Stomach (tissue), 9 donors: ENCODE data around the gene GPC6. TPM values are rescaled to one million over a fixed set of nuclear protein-coding genes. Genes with fewer than 3 reads are reported as not detected.

Experiments
- DNase-seq, 2 donors: peaks; one replicate each; pipeline versions ENCODE4 v3.0.0 to v3.0.0-alpha.2; 2013 to 2019
- H3K27ac ChIP-seq, 5 donors: fragments of 200-600 bp in 4 of 5; sonication (generic) in 4 of 5; one replicate each; pipeline ENCODE4 v1.5.1; 2013 to 2019; ENCODE audit warnings: mild to moderate bottlenecking in 1 of 5, moderate library complexity in 1 of 5
- H3K27me3 ChIP-seq, 3 donors: fragments of 200-600 bp; sonication (generic); one replicate each; pipeline ENCODE4 v1.5.1; 2017 to 2019; ENCODE audit warnings: mixed run types in 1 of 3
- H3K36me3 ChIP-seq, 4 donors: fragments of 200-600 bp; sonication (generic); 1 replicate in 3 of 4; 2 replicates in 1 of 4; pipeline ENCODE4 v1.5.1; 2016 to 2019
- H3K4me1 ChIP-seq, 4 donors: fragments of 200-600 bp; sonication (generic); one replicate each; pipeline ENCODE4 v1.5.1; 2016 to 2019
- H3K4me3 ChIP-seq, 4 donors: fragments of 200-600 bp; sonication (generic) in 3 of 4; one replicate each; pipeline ENCODE4 v1.5.1; 2016 to 2019; ENCODE audit warnings: mild to moderate bottlenecking in 1 of 4
- H3K9me3 ChIP-seq, 4 donors: fragments of 200-600 bp; sonication (generic); one replicate each; pipeline ENCODE4 v1.5.1; 2016 to 2019
- EP300 ChIP-seq: sonication (generic); formaldehyde crosslinking; IDR thresholded peaks from one replicate; pipeline ENCODE4 v1.6.1; 2017; ENCODE audit warnings: antibody characterized with exemption
- POLR2A ChIP-seq, 4 donors: fragments of 450-650 bp; IDR thresholded peaks; one replicate each; pipeline ENCODE4 v1.6.1; 2016; ENCODE audit warnings: antibody characterized with exemption in 4 of 4, control low read depth in 2 of 4, mild to moderate bottlenecking in 1 of 4, moderate library complexity in 1 of 4
- POLR2AphosphoS5 ChIP-seq, 3 donors: sonication (generic); formaldehyde crosslinking; IDR thresholded peaks; one replicate each; pipeline ENCODE4 v1.6.1; 2016; ENCODE audit warnings: antibody characterized with exemption in 3 of 3
- WGBS, 5 donors: extraction: QIAGEN DNeasy Blood & Tissue Kit in 3 of 5; methylation state at CpG; one replicate each; pipeline versions ENCODE4 v1.1.5 to v1.1.7; 2013 to 2018; 5-methylcytosine and 5-hydroxymethylcytosine counted together
- intact Hi-C: fragments of 100-400 bp; cut with DNase I; formaldehyde crosslinking; loops from one replicate; pipeline ENCODE4 v1.15.1; 2023; ENCODE audit warnings: low total_unique reads
- polyA plus RNA-seq, 3 donors: library from polyadenylated mRNA; stranded (reverse); fragments of 200-250 nt; gene quantifications; one replicate each; pipeline ENCODE4 v1.2.3, GENCODE V29; 2013
- total RNA-seq, 5 donors: library from RNA; depleted of rRNA; stranded (reverse); fragments of >200 nt; gene quantifications; one replicate each; pipeline versions ENCODE4 v1.1.0 to v1.2.3, GENCODE V29; 2014 to 2016
- TF ChIP-seq, protein P1 (sequence below), 7 experiments: fragments of 450-650 bp in 4 of 7; fragments of 200-600 bp in 3 of 7; sonication (generic) in 3 of 7; IDR thresholded peaks; one replicate each; pipeline ENCODE4 v1.5.1; 2016 to 2019; ENCODE audit warnings: antibody characterized with exemption in 7 of 7, control low read depth in 2 of 7, mild to moderate bottlenecking in 1 of 7
- donor health status: healthy with polysubstance abuse.
- donor health status: Bipolar disorder and iron deficiency.
- donor health status: healthy.

Gene GPC6
- total and polyA plus RNA-seq, 8 donors, result 0.70 to 52.7 (median 5.6) TPM

GRCh38 chr13:93280688-93281087, 54.1 kb downstream of the GPC6 start:
- H3K27ac ChIP-seq, result no peak overlapping the region
- no peak overlapping the region for H3K4me3 ChIP-seq
- no peaks in the 10 kb centered on the region for H3K4me1 ChIP-seq
- TF ChIP-seq, protein P1, sequence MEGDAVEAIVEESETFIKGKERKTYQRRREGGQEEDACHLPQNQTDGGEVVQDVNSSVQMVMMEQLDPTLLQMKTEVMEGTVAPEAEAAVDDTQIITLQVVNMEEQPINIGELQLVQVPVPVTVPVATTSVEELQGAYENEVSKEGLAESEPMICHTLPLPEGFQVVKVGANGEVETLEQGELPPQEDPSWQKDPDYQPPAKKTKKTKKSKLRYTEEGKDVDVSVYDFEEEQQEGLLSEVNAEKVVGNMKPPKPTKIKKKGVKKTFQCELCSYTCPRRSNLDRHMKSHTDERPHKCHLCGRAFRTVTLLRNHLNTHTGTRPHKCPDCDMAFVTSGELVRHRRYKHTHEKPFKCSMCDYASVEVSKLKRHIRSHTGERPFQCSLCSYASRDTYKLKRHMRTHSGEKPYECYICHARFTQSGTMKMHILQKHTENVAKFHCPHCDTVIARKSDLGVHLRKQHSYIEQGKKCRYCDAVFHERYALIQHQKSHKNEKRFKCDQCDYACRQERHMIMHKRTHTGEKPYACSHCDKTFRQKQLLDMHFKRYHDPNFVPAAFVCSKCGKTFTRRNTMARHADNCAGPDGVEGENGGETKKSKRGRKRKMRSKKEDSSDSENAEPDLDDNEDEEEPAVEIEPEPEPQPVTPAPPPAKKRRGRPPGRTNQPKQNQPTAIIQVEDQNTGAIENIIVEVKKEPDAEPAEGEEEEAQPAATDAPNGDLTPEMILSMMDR (IDR thresholded peaks at IDR 0.05), result no peak
- TF ChIP-seq POLR2AphosphoS5 (IDR thresholded peaks at IDR 0.05), result no peak
- no peak for TF ChIP-seq EP300
- no peak for TF ChIP-seq POLR2A (IDR thresholded peaks at IDR 0.05)
- H3K27me3 ChIP-seq, result no peaks in the 10 kb centered on the region
- 88 to 93% (median 90%) methylated on average over 8 of the region's 8 CpGs for WGBS, 5 donors
- H3K9me3 ChIP-seq, result no peaks in the 10 kb centered on the region
- intact Hi-C loops, result no loop called here
- H3K36me3 ChIP-seq, result no peaks in the 10 kb centered on the region
- no peak for DNase-seq

DNA sequence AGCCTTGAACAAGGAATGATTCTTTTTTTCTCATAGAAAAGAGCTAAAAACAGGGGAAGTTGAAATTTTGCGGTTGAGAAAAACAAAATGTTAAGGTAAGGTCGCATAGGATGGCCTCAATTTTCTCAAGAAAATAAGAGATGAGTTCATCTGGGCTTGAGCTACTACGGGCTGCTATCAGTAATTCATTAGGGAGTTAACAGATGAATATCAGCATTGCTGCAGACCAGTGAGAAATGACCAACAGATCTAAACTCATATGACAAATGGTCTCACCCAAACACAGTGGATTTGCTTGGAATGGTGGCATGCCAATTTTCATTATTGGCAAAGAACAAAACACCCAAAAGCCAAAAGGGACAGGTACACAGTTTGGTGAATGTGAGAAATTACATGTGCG, 56.6 kb downstream of the GPC6 start:
- TF ChIP-seq, protein P1 (IDR thresholded peaks at IDR 0.05), result no peak
- TF ChIP-seq EP300 (no peak), POLR2AphosphoS5 (IDR thresholded peaks at IDR 0.05) (no peak), POLR2A (IDR thresholded peaks at IDR 0.05) (no peak)
- Histone ChIP-seq H3K27me3 (no peaks in the 10 kb centered on the region), H3K4me1 (no peaks in the 10 kb centered on the region), H3K4me3 (no peak overlapping the region), H3K27ac (no peak overlapping the region), H3K36me3 (no peaks in the 10 kb centered on the region), H3K9me3 (no peaks in the 10 kb centered on the region)
- no peak for DNase-seq
- intact Hi-C loops, result no loop called here
- 69 to 82% (median 80%) methylated on average over 4 of the region's 4 CpGs for WGBS, 5 donors

- Histone ChIP-seq H3K27ac (no peak overlapping the region), H3K27me3 (no peaks in the 10 kb centered on the region), H3K36me3 (no peaks in the 10 kb centered on the region), H3K4me3 (no peak overlapping the region), H3K9me3 (no peaks in the 10 kb centered on the region), H3K4me1 (no peaks in the 10 kb centered on the region)
- WGBS, 5 donors, result 62 to 91% (median 79%) methylated on average over 1 of the region's 1 CpG
- DNase-seq, result no peak
- TF ChIP-seq POLR2AphosphoS5 (IDR thresholded peaks at IDR 0.05) (no peak), EP300 (no peak), POLR2A (IDR thresholded peaks at IDR 0.05) (no peak)
- TF ChIP-seq, protein P1 (IDR thresholded peaks at IDR 0.05), result no peak
- intact Hi-C loops, result no loop called here
These were observed 57.5 kb downstream of the GPC6 start for GRCh38 chr13:93284064-93284463.

DNA sequence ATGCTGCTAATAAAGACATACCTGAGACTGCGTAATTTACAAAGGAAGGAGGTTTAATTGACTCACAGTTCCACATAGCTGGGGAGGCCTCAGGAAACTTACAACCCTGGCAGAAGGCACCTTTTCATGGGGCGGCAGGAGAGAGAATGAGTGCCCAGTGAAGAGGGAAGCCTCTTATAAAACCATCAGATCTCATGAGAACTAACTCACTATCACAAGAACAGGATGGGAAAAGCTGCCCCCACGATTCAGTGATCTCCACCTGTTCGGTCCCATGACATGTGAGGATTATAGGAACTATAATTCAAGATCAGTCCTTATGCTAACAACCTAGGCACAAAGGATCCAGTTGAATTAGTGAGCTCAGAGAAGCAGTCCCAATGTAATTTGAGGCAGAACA, 59.4 kb downstream of the GPC6 start:
- no peaks in the 10 kb centered on the region for H3K36me3 ChIP-seq
- DNase-seq, result no peak
- no peak overlapping the region for H3K4me3 ChIP-seq
- no peaks in the 10 kb centered on the region for H3K4me1 ChIP-seq
- H3K27ac ChIP-seq, result no peak overlapping the region
- H3K9me3 ChIP-seq, result no peaks in the 10 kb centered on the region
- no peaks in the 10 kb centered on the region for H3K27me3 ChIP-seq
- TF ChIP-seq POLR2A (IDR thresholded peaks at IDR 0.05), result no peak
- TF ChIP-seq EP300, result no peak
- TF ChIP-seq, protein P1 (IDR thresholded peaks at IDR 0.05), result no peak
- no peak for TF ChIP-seq POLR2AphosphoS5 (IDR thresholded peaks at IDR 0.05)
- 67 to 78% (median 75%) methylated on average over 4 of the region's 4 CpGs for WGBS, 5 donors
- intact Hi-C loops, result no loop called here
